ENCODE data around the gene CCDC61. TPM values are rescaled to one million over a fixed set of nuclear protein-coding genes. Genes with fewer than 3 reads are reported as not detected.

Gene CCDC61
- total and polyA plus RNA-seq, 2 of the 8 experiments (the other 6 are each of a cell fraction or from before 2014, with no cell fraction given): 7.8 to 17.4 TPM

DNA sequence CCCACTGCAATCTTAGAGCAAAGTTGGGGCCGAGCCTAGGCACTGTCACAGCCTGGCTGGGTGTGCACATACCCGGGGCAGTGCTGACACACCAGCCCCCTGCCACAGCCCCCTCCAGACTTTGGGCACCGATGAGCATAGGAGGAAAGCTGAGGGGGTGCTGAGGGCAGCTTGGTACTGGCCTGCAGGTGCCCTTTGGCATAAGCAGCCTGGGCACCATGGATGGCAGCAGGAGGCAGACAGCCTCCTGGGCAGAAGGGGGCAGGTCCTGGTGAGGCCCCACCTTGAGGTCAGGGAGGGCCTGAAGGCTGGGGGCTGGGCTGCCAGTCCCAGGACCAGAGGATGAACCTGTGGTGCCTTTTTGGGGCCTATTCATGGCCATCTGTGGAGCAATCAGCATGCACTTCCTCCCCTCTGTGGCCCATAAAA lies 37.3 kb downstream of the CCDC61 start:
- no peak overlapping the region for H3K14ac ChIP-seq (ENCODE audit: insufficient read length)
- no peak overlapping the region for H3K23ac ChIP-seq (ENCODE audit: insufficient read length)
- H4K8ac ChIP-seq (ENCODE audit: extremely low read depth, insufficient read depth, low read length): no peak overlapping the region
- H2BK15ac ChIP-seq (ENCODE audit: low read length): no peak overlapping the region
- no peak overlapping the region for H2AK5ac ChIP-seq (ENCODE audit: low read depth, low read length)
- 86% methylated on average over 2 of the region's 3 CpGs; no CpG with 5 or more reads in 1 of the 2 experiments for WGBS, 2 experiments (ENCODE audit: extremely low coverage in 1 of 2, insufficient coverage in 1 of 2, insufficient read length in 1 of 2, insufficient replicate concordance in 2 of 2, low coverage in 1 of 2, low lambda C conversion rate in 2 of 2, missing lambda C conversion rate in 1 of 2)
- no peak overlapping the region for H3K4me2 ChIP-seq (ENCODE audit: insufficient read depth in 1 of 2, low read depth in 2 of 2, low read length in 2 of 2)
- no peaks in the 10 kb centered on the region for H4K20me1 ChIP-seq (replicated peaks in 1 of 2; ENCODE audit: control insufficient read depth in 1 of 2, insufficient read depth in 2 of 2, low read length in 2 of 2)
- no peak overlapping the region for H3K18ac ChIP-seq (ENCODE audit: extremely low read depth, low read length)
- DNase-seq (ENCODE audit: low read depth in 1 of 2, low spot score in 2 of 2) (no peak), FAIRE-seq (no peak)
- no peaks in the 10 kb centered on the region for H3K27me3 ChIP-seq (replicated peaks in 1 of 4; ENCODE audit: control insufficient read depth in 3 of 4, extremely low read depth in 1 of 4, insufficient read depth in 3 of 4, low read length in 3 of 4)
- H3K9me3 ChIP-seq (ENCODE audit: insufficient read depth in 2 of 2, low read depth in 1 of 2, low read length in 1 of 2): peaks cover 0 to 2% of the 10 kb centered on the region in 2 experiments; a peak in 1 of 4 replicates
- no peak overlapping the region for H3K9ac ChIP-seq (replicated peaks in 1 of 4; ENCODE audit: extremely low read depth in 1 of 4, low read depth in 3 of 4, low read length in 3 of 4)
- no peaks in the 10 kb centered on the region for H3K79me2 ChIP-seq (ENCODE audit: control insufficient read depth in 1 of 2, insufficient read depth in 2 of 2, low read length in 2 of 2)
- H2BK12ac ChIP-seq (ENCODE audit: low read depth, low read length): no peak overlapping the region
- H3K4me3 ChIP-seq (ENCODE audit: extremely low read depth in 1 of 4, insufficient read depth in 2 of 4, low read depth in 3 of 4, low read length in 4 of 4): no peak overlapping the region
- H3K27ac ChIP-seq (ENCODE audit: low read depth, low read length): no peak overlapping the region
- H4K5ac ChIP-seq (ENCODE audit: insufficient read length, low read depth, low read length): no peak overlapping the region
- H2BK20ac ChIP-seq (ENCODE audit: low read length): no peak overlapping the region
- no peak overlapping the region for H2AFZ ChIP-seq (ENCODE audit: low read length)
- H2BK120ac ChIP-seq (replicated peaks; ENCODE audit: low read depth, low read length): no peak overlapping the region
- no peak overlapping the region for H2BK5ac ChIP-seq (ENCODE audit: low read depth, low read length)
- H3K4me1 ChIP-seq (replicated peaks in 1 of 4; ENCODE audit: control insufficient read depth in 3 of 4, insufficient read depth in 4 of 4, low read length in 3 of 4): no peaks in the 10 kb centered on the region
- no peaks in the 10 kb centered on the region for H3K23me2 ChIP-seq (ENCODE audit: low read depth, low read length)
- H3K4ac ChIP-seq (replicated peaks; ENCODE audit: insufficient read length, low read depth, low read length): no peak overlapping the region
- H4K91ac ChIP-seq (replicated peaks; ENCODE audit: insufficient read length, low read length): no peak overlapping the region
- CTCF ChIA-PET (ENCODE audit: partially characterized antibody): interaction anchor here (0.9 to 17.0 kb wide), 16 partner anchors 10 to 268 kb away, joined by 3 to 250 read pairs (median 4); partner anchors contain the start of gene MYPOP
- H3K79me1 ChIP-seq (ENCODE audit: low read depth, low read length): no peaks in the 10 kb centered on the region
- no peaks in the 10 kb centered on the region for H3K36me3 ChIP-seq (ENCODE audit: control insufficient read depth in 2 of 4, insufficient read depth in 4 of 4, low read length in 3 of 4)
- no peak overlapping the region for H3K56ac ChIP-seq (replicated peaks; ENCODE audit: insufficient read length, low read depth, low read length)
- POLR2A ChIA-PET (ENCODE audit: partially characterized antibody): interaction anchor here (0.6 to 2.4 kb wide), 3 partner anchors 10 to 96 kb away, joined by 3 to 7 read pairs (median 7); partner anchors contain the start of gene PGLYRP1
- TF ChIP-seq EP300 (IDR thresholded peaks at IDR 0.05; ENCODE audit: borderline replicate concordance in 1 of 2, low read depth in 2 of 2, low read length in 2 of 2) (no peak), EZH2 (IDR thresholded peaks at IDR 0.05; ENCODE audit: low read depth, low read length, severe bottlenecking) (no peak), SIRT6 (IDR thresholded peaks at IDR 0.05; ENCODE audit: low read length) (no peak), SP1 (IDR thresholded peaks at IDR 0.05; ENCODE audit: low read depth, low read length) (no peak), FOSL1 (IDR thresholded peaks at IDR 0.05; ENCODE audit: insufficient read depth, low read depth, low read length) (no peak), RXRA (IDR thresholded peaks at IDR 0.05; ENCODE audit: insufficient read depth, low read depth, low read length) (no peak), PHF8 (conservative IDR thresholded peaks at IDR 0.05; ENCODE audit: low read depth, low read length) (no peak), CTBP2 (IDR thresholded peaks at IDR 0.05; ENCODE audit: borderline replicate concordance, insufficient read depth, insufficient read length, low read length) (no peak), SRF (IDR thresholded peaks at IDR 0.05; ENCODE audit: low read depth, low read length) (no peak), SAP30 (IDR thresholded peaks at IDR 0.05; ENCODE audit: insufficient read depth, insufficient replicate concordance, low read length) (no peak), ZNF274 (IDR thresholded peaks at IDR 0.05; ENCODE audit: borderline replicate concordance, extremely low read depth, low read length) (no peak)

Data from H1 (cell line).